Colonic mucosa (tissue), 4 donors: ENCODE measurements around the gene AOAH. TPM values are rescaled to one million over a fixed set of nuclear protein-coding genes. Genes with fewer than 3 reads are reported as not detected.
"Not testable (repeated sequence)": the region's sequence is repeated elsewhere in the genome, so short reads cannot be mapped to it uniquely, and the experiment has no call there.

Source experiments
- DNase-seq: peaks from one replicate; pipeline ENCODE4 v3.0.0-alpha.2; 2020
- H3K27ac ChIP-seq: fragments of 200-600 bp; one replicate; pipeline ENCODE4 v1.8.0; 2021
- H3K27me3 ChIP-seq: fragments of 200-600 bp; one replicate; pipeline ENCODE4 v1.8.0; 2021
- H3K36me3 ChIP-seq: fragments of 200-600 bp; one replicate; pipeline ENCODE4 v1.8.0; 2021
- H3K4me1 ChIP-seq: fragments of 200-600 bp; one replicate; pipeline ENCODE4 v1.8.0; 2021; ENCODE audit warnings: mild to moderate bottlenecking
- H3K4me3 ChIP-seq: fragments of 200-600 bp; one replicate; pipeline ENCODE4 v1.8.0; 2021
- H3K9ac ChIP-seq, 2 donors: one replicate each; pipeline ENCODE4 v1.7.0; 2013; ENCODE audit warnings: control low read depth in 2 of 2, low read depth in 2 of 2, low read length in 2 of 2
- H3K9me3 ChIP-seq: fragments of 200-600 bp; one replicate; pipeline ENCODE4 v1.8.0; 2021
- intact Hi-C: fragments of 100-400 bp; cut with DNase I; formaldehyde crosslinking; loops from one replicate; pipeline ENCODE4 v1.14.1; 2022
- total RNA-seq, 2 donors: library from RNA; stranded (reverse); fragmentation: NEBNext Ultra II Directional in 1 of 2; extraction: Animal tissue kit (Norgen Biotek cat#: 25700) in 1 of 2; gene quantifications; one replicate each; pipeline ENCODE4 v1.2.1, GENCODE V29; 2021
- TF ChIP-seq, protein P1 (sequence below): fragments of 200-600 bp; IDR thresholded peaks from one replicate; pipeline ENCODE4 v1.8.0; 2022; ENCODE audit warnings: antibody characterized with exemption, mild to moderate bottlenecking
- donor health status: healthy.
- donor health status: DM: no; HTN: no; CAD: no.
- donor health status: DM: no; HTN: no; CAD: no.

AOAH gene
- total RNA-seq, 2 donors from 2014 or later: 22.2 to 46.1 TPM

DNA sequence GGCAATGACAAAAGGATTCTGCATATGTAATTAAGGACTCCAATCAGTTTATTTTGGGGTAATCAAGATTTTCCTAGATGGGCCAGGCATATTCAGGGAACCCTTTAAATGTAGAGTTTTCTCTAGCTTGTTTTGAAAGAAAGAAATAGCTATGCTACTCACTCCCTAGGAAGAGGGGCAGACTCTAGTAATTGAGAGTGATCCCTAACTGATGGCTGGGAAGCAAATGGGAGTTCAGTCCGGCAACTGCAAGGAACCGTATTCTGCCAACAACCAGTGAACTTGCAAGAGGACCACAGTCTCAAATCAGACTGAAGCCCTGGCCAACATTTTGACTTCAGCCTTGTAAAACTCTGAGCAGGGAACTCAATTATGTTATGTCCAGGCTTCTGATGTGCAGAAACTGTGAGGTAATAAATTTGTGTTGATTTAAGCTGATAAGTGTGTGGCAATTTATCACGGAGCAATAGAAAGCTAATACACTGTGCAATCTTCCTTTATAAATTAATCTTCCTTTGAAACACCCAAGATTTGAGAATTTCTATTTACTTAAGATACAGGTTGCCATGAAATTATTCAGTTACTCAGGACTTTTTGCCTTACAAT is 14.0 kb downstream of the AOAH start:
- no peak for DNase-seq
- Histone ChIP-seq H3K9me3 (no peaks in the 10 kb centered on the region), H3K4me1 (no peaks in the 10 kb centered on the region), H3K27ac (no peak overlapping the region), H3K36me3 (no peaks in the 10 kb centered on the region), H3K4me3 (no peak overlapping the region), H3K9ac (no peak overlapping the region), H3K27me3 (no peaks in the 10 kb centered on the region)
- intact Hi-C loops: no loop called here
- TF ChIP-seq, protein P1, sequence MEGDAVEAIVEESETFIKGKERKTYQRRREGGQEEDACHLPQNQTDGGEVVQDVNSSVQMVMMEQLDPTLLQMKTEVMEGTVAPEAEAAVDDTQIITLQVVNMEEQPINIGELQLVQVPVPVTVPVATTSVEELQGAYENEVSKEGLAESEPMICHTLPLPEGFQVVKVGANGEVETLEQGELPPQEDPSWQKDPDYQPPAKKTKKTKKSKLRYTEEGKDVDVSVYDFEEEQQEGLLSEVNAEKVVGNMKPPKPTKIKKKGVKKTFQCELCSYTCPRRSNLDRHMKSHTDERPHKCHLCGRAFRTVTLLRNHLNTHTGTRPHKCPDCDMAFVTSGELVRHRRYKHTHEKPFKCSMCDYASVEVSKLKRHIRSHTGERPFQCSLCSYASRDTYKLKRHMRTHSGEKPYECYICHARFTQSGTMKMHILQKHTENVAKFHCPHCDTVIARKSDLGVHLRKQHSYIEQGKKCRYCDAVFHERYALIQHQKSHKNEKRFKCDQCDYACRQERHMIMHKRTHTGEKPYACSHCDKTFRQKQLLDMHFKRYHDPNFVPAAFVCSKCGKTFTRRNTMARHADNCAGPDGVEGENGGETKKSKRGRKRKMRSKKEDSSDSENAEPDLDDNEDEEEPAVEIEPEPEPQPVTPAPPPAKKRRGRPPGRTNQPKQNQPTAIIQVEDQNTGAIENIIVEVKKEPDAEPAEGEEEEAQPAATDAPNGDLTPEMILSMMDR: no peak

DNA sequence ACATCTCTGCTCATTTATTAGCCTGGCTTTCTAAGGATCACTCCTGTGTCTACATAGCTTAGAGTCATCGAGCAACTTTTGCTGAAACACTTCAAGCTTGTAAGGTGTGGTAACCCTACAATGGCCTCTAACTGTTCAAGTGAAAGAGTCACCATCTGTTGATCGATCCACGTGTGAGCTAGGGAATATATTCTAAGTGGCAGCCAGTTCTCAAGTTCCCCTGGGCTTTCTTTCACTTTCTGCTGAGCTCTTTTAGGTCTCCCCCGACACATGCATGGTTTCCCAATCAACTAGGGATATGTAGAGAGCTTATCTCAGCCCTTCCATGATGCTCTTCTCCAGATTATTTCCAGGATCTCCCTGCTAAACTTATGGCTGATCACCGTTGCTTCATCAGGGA is 15.5 kb downstream of the AOAH start:
- intact Hi-C loops: no loop called here
- TF ChIP-seq, protein P1: no peak
- H3K9ac ChIP-seq: no peak overlapping the region
- H3K36me3 ChIP-seq: no peaks in the 10 kb centered on the region
- H3K27ac ChIP-seq: no peak overlapping the region
- no peaks in the 10 kb centered on the region for H3K27me3 ChIP-seq
- DNase-seq: no peak
- no peaks in the 10 kb centered on the region for H3K9me3 ChIP-seq
- no peaks in the 10 kb centered on the region for H3K4me1 ChIP-seq
- H3K4me3 ChIP-seq: no peak overlapping the region

DNA sequence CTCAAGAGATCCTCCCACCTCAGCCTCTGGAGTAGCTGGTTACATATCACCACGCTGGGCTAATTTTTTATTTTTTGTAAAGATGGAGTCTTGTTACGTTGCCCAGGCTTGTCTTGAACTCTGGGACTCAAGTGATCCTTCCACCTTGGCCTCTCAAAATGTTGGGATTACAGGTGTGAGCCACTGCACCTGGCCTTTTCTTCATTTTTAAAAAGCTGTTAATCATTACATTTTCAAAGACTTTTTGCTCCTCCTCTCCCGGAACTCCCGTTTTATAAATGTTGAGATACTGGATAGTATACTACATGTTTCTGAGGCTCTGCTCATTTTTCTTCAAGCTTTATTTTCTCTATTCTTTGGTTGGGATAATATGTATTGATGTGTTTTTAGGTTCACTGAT is 16.4 kb downstream of the AOAH start:
- Histone ChIP-seq H3K27ac (no peak overlapping the region), H3K4me1 (no peaks in the 10 kb centered on the region), H3K9ac (no peak overlapping the region), H3K4me3 (no peak overlapping the region), H3K36me3 (no peaks in the 10 kb centered on the region), H3K9me3 (no peaks in the 10 kb centered on the region), H3K27me3 (no peaks in the 10 kb centered on the region)
- intact Hi-C loops: no loop called here
- DNase-seq: no peak
- TF ChIP-seq, protein P1: no peak

DNA sequence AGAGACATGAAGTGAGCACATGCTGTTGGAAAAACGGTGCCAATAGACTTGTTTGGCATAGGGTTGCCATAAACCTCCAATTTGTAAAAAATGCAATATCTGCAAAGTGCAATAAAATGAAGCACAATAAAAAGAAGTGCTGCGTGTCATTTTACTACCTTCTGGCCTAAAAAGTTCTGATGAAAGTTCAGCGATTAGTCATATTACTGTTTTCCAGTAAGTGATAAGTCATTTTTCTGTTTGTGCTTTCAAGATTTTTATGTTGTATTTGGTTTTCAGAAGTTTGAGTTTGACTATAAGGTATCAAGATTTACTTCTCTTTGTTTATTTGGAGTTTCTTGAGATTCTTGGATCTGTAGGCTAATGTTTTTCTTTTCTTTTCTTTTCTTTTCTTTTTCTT is 16.8 kb downstream of the AOAH start:
- Histone ChIP-seq H3K4me3 (no peak overlapping the region), H3K4me1 (no peaks in the 10 kb centered on the region), H3K36me3 (no peaks in the 10 kb centered on the region), H3K9me3 (no peaks in the 10 kb centered on the region), H3K9ac (no peak overlapping the region), H3K27ac (no peak overlapping the region), H3K27me3 (no peaks in the 10 kb centered on the region)
- TF ChIP-seq, protein P1: no peak
- DNase-seq: no peak
- intact Hi-C loops: no loop called here

DNA sequence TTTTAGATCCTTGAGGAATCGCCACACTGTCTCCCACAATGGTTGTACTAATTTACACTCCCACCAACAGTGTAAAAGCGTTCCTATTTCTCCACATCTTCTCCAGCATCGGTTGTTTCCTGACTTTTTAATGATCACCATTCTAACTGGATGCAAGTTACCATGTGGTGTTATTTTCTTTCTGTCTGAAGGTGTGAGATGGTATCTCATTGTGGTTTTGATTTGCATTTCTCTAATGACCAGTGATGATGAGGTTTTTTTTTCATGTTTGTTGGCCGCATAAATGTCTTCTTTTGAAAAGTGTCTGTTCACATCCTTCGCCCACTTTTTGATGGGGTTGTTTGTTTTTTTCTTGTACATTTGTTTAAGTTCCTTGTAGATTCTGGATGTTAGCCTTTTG is 20.4 kb downstream of the AOAH start:
- H3K27me3 ChIP-seq, H3K4me3 ChIP-seq, intact Hi-C loops, H3K9ac ChIP-seq, H3K27ac ChIP-seq, H3K36me3 ChIP-seq, DNase-seq, H3K4me1 ChIP-seq, H3K9me3 ChIP-seq: not testable (repeated sequence)

DNA sequence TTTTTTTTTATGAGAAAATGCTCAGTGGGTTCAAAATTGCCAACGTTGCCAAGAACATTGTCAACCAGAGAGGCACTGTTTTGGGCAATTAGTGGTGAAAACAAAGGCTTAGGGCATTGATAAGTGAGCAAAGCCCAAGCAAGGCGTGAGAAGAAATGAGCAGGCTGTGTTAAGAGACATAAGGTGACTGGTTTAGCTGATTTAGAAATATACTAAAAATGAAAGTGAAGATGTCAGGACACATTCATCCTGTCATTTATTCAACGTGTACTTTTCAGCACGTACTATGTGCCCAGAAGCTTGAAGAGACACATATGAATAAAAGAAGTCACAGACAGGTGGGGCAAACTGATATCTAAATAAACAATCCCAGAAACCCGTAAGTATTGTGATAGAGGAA is 31.8 kb downstream of the AOAH start:
- Histone ChIP-seq H3K4me3 (no peak overlapping the region), H3K9me3 (no peaks in the 10 kb centered on the region), H3K9ac (no peak overlapping the region), H3K36me3 (no peaks in the 10 kb centered on the region), H3K27ac (no peak overlapping the region), H3K27me3 (no peaks in the 10 kb centered on the region), H3K4me1 (no peaks in the 10 kb centered on the region)
- no peak for DNase-seq
- intact Hi-C loops: no loop called here
- TF ChIP-seq, protein P1: no peak
